ENCODE data around the gene MCC.

The MCC gene

GRCh38 chr5:113487781-113488644, at the start of gene MCC:
Gene MCC (minus strand): TSS chr5:113488453.
- DNase-seq = peak; percentile 80

- DNase-seq = no peak
These were observed 43.4 kb upstream of the MCC start for GRCh38 chr5:113531481-113532159.

- DNase-seq = no peak
These were observed 39.5 kb upstream of the MCC start for GRCh38 chr5:113527746-113528145.

DNA sequence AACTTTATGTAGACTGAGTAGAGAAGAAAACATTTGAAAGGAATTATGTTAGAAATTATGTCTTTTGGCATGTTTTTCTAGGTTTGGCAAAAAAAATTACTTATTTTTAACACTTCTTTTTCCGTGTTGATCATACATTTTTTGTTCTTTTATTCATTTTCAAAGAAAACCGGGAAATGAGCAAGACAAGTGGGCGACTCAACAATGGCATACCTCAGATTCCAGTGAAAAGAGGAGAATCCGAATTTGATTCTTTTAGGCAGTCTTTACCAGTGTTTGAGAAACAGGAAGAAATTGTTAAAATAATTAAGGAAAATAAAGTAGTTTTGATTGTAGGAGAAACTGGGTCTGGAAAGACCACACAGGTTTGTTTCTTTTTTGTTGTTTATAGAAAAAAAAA, 38.2 kb upstream of the MCC start:
- no peak for DNase-seq

DNA sequence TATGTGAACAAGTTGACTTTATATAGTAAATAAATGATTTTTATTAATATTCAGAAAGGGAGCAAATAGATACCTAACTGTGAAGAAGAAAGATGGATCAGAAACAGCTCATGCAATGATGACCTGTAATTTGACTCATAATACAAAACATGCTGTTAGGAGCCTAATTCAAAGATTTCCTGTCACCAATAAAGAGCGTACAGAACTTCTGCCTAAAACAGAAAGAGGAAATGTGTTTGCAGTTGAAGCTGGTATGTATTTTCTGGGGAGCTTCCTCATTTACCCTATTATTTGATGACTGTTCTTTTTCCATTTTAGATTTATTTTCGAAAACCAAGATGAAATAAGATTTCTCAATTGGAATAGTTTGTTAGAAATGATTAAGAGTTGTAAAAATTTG, 36.7 kb upstream of the MCC start:
- no peak for DNase-seq

DNA sequence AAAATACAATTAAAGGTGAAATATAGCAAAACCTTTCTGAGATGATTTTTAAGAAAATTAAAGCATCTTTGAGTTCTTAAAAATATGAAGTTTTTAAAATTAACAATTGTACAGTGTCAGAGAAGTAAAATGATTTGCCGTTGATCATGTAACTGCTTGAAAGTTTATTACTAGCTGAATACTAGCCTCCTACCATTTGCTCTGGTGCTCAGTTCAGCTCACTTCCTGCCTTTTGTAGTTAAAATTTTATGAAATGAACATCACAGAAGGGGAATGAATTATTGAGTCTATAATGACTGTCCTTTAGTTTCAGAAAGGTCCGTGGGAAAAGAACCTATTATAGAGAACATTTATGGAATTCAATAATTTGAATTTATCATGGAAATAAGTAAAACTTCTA, 34.9 kb upstream of the MCC start:
- DNase-seq = no peak

GRCh38 chr5:113520899-113521298, 32.6 kb upstream of the MCC start:
- no peak for DNase-seq

DNA sequence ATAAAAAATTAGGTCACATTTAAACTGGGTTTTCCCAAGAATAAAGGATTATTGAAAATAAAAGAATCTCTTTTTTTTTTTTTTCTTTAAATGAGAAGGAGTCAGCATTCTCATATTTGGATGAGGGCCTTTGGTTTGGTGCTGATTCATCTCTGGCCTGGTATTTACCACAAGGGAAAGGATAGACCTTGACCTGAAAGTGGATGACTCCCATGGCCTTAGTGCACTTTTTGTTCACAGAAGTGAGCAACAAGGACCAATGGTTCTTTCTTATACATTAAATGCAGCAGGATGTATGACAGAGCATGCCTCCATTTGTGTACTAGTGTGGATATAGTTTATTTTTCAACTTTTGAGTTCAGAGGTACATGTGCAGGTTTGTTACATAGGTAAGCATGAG, 32.2 kb upstream of the MCC start:
- DNase-seq = peak; percentile 18

DNA sequence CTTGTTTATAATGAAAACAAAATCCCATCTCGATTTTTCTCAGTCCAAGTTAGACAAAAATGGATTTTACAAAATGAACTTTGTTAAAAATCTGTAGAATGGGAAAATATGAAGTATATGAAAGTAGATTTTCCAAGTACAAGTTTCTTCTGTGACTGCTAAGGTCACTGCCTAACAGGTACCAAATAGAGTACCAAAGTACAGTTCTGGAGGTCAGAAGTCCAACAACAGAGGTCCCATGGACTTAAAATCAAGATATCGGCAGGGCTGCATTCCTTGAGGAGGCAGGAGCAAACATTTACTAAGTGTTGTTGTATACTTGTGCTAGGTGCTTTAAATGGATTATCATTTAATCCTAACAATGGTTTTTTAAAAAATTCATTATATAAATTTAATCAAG, 31.2 kb upstream of the MCC start:
- DNase-seq = no peak

GRCh38 chr5:113518884-113519283, 30.6 kb upstream of the MCC start:
- DNase-seq = no peak

GRCh38 chr5:113514289-113514635, 26.0 kb upstream of the MCC start:
- DNase-seq = peak; percentile 29

- peak; percentile 94 for DNase-seq
These were observed 25.4 kb upstream of the MCC start, which contains the start of gene YTHDC2 for GRCh38 chr5:113513384-113514288. Gene YTHDC2 (plus strand): TSS chr5:113513694. CDS start chr5:113513896, 202 bp downstream.

DNA sequence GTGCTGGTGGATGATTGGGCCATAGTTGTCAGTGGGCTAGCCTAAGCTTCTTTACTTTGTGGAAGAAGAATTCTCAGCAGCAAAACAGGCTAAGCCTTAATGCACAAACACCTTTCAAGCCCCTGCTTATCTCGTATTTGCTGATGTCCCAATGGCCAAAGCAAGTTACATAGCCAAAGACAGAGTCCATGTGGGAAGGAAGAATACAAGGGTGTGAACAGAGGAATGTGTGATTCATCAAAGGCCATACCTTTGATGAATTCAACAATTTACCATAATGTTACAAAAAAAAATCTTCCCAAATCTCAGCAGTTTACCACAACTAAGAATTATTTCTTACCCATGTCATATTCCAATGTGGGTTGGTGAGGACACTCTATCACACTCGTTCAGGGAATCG, 24.1 kb upstream of the MCC start:
- no peak for DNase-seq

DNA sequence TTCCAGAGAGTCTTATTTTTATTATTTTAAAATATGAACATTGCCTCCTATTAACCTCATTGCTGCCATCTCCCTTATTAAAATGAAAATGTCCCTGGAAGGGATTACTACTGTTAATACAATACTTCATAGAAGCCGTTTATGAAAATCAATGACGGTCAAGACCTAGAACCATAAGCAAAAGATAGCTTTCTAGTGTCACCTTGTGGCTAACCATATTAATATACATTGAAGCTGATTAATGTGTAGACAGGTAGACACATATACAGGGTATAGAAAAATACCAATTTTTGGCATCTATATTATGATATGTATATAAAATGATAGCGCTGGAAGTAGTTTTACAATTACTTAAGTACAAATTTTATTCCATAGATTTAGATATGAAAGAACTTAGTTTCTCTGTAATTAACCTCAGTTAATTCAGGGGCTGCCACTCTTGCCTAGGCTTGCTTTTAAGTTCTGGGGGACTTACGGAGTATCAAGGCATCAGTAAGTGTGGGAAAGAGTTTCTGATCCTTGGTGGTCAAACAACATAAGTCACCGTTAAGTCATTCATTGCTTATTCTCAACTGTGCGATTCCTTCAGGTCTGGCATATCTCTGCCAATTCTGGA, 22.7 kb upstream of the MCC start:
- DNase-seq = peak; percentile 59

GRCh38 chr5:113508756-113509155, 20.5 kb upstream of the MCC start:
- DNase-seq = no peak

GRCh38 chr5:113507601-113508000, 19.3 kb upstream of the MCC start:
- DNase-seq = peak; percentile 22

DNA sequence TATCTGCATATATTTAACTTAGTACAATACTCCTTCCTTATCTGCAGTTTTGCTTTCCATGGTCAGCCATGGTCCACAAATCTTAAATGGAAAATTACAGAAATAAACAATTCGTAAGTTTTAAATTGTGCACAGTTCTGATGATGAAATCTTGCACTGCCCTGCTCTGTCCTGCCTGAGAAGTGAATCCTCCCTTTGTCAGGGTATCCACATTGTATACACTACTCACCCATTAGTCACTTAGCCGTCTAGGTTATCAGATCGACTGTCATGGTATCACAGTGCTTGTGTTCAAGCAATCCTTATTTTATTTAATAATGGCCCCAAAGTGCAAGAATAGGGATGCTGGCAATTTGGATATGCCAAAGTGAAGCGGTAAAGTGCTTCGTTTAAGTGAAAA, 16.9 kb upstream of the MCC start:
- DNase-seq = no peak

DNA sequence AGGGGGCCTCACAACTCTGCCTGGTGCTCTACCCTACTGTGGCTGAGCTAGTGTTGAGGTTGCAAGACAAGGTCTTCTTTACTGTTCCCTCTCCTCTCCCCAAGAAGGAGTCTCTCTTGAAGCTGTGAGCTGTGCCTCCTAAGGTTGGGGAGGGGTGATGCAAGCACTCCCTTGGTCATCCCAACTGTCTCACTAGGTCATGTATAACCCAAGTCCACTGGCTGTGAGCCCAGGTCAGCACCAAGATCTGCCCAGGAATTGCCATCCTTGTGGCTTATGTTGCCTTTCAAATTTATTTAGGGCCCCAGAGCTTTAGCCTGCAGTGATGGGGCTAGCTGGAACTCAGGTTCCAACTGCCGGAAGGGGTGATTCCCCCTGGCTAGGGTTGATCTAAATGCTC, 14.9 kb upstream of the MCC start:
- no peak for DNase-seq

DNA sequence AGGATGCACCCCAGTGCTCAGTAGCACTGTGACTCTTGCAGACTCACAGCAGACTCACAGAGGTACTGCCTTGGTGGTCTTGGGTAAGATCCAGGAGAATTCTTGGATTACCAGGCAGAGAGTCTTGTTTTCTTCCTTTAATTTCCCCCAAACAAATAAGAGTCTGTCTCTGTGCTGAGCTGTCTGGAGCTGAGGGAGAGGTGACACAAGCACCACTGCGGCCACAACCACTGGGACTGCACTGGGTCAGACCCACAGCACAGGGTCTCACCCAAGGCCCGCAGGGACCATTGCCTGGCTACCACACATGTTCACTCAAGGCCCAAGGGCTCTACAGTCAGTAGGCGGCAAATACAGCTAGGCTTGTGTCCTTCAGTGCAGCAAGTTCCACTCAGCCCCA, 13.8 kb upstream of the MCC start:
- DNase-seq = no peak

DNA sequence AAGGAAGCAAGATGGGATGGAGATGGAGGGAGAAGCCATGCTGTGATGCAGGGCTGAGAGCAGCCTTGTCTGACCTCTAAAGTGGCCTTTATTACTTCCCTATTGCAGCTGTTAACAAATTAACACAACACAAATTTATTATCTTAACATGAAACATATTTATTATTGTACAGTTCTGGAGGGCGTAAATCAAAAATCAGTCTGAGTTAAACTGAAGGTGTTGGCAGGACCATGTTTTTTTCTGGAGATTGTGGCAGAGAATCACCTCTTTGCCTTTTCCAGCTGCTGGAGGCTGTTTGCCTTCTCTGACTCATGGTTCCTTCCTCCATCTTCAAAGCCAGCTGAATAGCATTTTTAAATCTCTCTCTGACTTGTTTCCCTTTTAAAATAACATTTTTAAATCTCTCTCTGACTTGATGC, 7.2 kb upstream of the MCC start:
- DNase-seq = no peak

DNA sequence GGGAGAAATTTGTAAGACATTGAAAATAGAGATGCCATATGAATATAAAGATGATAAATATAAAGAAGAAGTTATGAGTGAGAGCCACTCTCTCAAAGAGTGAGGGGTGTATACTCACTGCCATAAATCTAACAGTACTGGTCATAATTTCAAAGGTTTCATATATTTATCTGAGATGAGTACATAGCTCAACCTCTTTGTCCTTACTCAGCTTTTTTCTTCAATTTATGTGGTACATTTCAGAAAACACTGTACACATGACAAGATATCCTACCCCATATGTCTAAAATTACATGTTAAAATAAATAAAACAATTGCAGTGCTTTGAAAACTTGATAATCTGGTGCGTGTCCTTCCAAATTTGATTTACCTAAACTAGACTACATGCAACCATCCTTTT, 5.2 kb upstream of the MCC start:
- no peak for DNase-seq

DNA sequence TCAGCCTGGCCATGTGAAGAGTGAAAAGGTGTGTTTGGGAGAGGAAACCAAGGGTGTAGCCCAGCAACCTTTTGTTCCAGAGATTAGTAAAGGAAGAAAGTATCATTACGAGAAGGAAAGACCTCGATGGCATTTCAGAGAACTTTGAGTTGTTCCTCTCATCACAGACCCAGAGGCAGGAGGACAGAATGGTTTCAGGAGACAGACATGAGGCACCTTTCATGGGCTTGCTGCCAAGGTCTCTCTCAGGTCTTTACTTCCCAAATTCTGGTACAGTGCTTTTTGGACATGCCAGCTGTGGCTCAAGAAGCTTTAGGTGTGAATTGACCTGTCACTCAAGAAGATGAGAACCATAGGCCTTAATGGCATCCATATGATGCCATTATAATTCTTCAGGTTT, 2.8 kb upstream of the MCC start:
- DNase-seq = peak; percentile 63

DNA sequence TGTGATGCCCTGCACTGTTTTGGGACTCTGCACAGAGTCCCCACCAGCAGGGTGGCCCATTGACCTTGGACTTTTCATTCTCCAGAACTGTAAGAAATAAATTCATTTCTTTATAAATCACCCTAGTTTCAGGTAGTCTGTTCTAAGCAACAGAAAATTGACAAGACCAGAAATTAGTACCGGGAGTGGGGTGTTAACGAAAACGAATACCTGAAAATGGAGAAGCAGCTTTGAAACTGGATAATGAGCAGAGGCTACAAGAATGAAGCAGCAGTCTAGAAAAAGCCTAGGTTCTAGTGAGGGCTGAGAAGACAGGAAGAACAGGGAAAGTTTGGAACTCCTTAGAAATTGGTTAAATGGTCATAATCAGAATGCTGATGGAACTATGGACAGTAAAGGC, 2.1 kb upstream of the MCC start:
- DNase-seq = no peak

All from RPMI8226 (cell line).